HFFc6 (cell line): ENCODE data around the gene COX4I1. TPM values are rescaled to one million over a fixed set of nuclear protein-coding genes. Genes with fewer than 3 reads are reported as not detected.

Experiments
- DNase-seq: peaks from one replicate; pipeline ENCODE4 v3.0.0-alpha.2; 2018
- H3K27ac Mint-ChIP-seq: 2 replicates; pipeline ENCODE4 v1.8.0; 2020; ENCODE audit warnings: mild to moderate bottlenecking, mixed read lengths
- H3K27me3 Mint-ChIP-seq: 2 replicates; pipeline ENCODE4 v1.8.0; 2021; ENCODE audit warnings: mild to moderate bottlenecking, moderate library complexity, mixed read lengths; ENCODE audit not compliant: insufficient read depth
- H3K36me3 Mint-ChIP-seq: 2 replicates; pipeline ENCODE4 v1.8.0; 2021; ENCODE audit warnings: low read depth, mixed read lengths
- H3K4me1 Mint-ChIP-seq: 2 replicates; pipeline ENCODE4 v1.8.0; 2020; ENCODE audit warnings: low read depth, mixed read lengths
- H3K4me3 Mint-ChIP-seq: 2 replicates; pipeline ENCODE4 v1.8.0; 2020; ENCODE audit warnings: mild to moderate bottlenecking, moderate library complexity, mixed read lengths
- H3K9me3 Mint-ChIP-seq: 2 replicates; pipeline ENCODE4 v1.8.0; 2020; ENCODE audit warnings: mild to moderate bottlenecking, mixed read lengths
- total RNA-seq, 6 experiments: library from RNA; stranded (reverse); fragmentation: NEBNext Ultra II Directional; extraction: Animal tissue kit (Norgen Biotek cat#: 25700); gene quantifications; 2 replicates in 1 of 6; 3 replicates in 5 of 6; pipeline ENCODE4 v1.2.3, GENCODE V29; 2021
- TF ChIP-seq, protein P1 (sequence below): fragments of 200-600 bp; sonication (generic); IDR thresholded peaks from 2 replicates; pipeline ENCODE4 v1.5.0; 2021; ENCODE audit warnings: antibody characterized with exemption, mild to moderate bottlenecking

The COX4I1 gene
- total RNA-seq, 6 experiments from 2014 or later = 427 to 518 (median 497) TPM

DNA sequence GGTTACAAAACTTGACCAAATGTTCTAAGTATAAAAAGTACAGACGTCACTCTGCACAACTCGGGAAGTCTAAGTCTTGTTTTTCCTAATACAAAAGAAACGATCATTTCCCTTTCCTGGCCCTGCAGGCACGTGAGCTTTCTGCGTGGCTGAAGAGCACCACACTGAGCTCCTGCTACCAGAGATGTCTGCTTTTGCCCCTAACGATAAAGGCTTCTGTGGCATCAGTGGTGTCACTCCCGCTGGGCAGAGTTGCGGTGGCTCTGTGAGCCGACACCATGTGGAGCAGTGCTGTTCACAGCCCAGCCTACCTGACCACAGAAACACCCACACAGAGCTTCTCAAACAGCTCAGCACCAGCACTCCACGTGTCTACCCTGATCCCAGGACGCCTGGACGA, 20.6 kb upstream of the COX4I1 start:
- H3K4me1 Mint-ChIP-seq = peaks cover 31% of the 10 kb centered on the region

DNA sequence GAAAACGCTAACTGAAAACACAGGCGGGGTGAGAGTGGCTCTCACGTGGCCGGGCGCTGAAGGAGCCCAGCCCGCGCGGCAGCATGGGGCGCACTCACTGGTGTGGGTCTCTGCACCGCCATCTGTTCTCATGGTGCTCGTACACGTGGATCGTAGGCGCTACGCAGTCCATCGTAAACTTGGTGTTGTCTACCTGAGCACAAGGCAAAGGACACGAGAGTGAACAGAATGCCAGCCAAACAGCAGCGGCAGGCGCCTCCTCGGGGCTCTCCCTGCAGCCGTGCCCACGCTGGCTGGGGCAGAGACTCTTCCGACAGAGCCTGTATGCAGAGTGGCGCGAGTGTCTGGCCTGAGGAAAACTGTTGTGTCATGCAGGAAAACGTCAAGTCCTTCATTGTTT, 19.2 kb upstream of the COX4I1 start:
- peaks cover 33% of the 10 kb centered on the region; the same call in 1 of the 2 replicates for H3K36me3 Mint-ChIP-seq
- H3K27me3 Mint-ChIP-seq = peaks cover under 1% of the 10 kb centered on the region; the same call in 1 of the 2 replicates
- H3K9me3 Mint-ChIP-seq = no peaks in the 10 kb centered on the region
- H3K27ac Mint-ChIP-seq = no peak overlapping the region
- H3K4me3 Mint-ChIP-seq = no peak overlapping the region
- peaks cover 31% of the 10 kb centered on the region for H3K4me1 Mint-ChIP-seq
- no peak for DNase-seq
- TF ChIP-seq, protein P1, sequence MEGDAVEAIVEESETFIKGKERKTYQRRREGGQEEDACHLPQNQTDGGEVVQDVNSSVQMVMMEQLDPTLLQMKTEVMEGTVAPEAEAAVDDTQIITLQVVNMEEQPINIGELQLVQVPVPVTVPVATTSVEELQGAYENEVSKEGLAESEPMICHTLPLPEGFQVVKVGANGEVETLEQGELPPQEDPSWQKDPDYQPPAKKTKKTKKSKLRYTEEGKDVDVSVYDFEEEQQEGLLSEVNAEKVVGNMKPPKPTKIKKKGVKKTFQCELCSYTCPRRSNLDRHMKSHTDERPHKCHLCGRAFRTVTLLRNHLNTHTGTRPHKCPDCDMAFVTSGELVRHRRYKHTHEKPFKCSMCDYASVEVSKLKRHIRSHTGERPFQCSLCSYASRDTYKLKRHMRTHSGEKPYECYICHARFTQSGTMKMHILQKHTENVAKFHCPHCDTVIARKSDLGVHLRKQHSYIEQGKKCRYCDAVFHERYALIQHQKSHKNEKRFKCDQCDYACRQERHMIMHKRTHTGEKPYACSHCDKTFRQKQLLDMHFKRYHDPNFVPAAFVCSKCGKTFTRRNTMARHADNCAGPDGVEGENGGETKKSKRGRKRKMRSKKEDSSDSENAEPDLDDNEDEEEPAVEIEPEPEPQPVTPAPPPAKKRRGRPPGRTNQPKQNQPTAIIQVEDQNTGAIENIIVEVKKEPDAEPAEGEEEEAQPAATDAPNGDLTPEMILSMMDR = no peak

More for the DNA sequence above, 20.6 kb upstream of the COX4I1 start:
- no peak overlapping the region for H3K27ac Mint-ChIP-seq
- no peak overlapping the region for H3K4me3 Mint-ChIP-seq
- TF ChIP-seq, protein P1 = no peak
- no peak for DNase-seq
- H3K9me3 Mint-ChIP-seq = no peaks in the 10 kb centered on the region
- H3K36me3 Mint-ChIP-seq = peaks cover 33% of the 10 kb centered on the region; the same call in 1 of the 2 replicates
- H3K27me3 Mint-ChIP-seq = peaks cover 1% of the 10 kb centered on the region; the same call in 1 of the 2 replicates

DNA sequence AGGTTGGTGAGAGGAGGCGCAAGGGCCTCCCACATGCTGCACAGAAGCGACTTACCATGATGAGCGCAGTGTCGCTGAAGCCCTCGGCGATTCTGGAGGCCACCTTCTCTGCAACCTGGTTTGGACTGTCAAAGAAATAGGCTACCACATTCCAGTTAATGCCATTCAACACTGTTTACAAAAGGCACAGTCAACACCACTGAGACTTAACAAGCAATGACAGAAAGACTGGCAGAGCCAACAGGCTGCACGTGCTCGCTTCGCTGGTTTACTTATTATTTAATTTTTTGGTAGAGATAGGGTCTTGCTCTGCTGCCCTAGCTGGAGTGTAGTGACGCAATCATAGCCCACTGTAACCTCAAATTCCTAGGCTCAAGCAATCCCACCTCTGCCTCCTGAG, 18.3 kb upstream of the COX4I1 start:
- TF ChIP-seq, protein P1 = no peak
- no peak for DNase-seq
- Mint-ChIP-seq H3K27ac (no peak overlapping the region), H3K27me3 (no peaks in the 10 kb centered on the region), H3K9me3 (no peaks in the 10 kb centered on the region), H3K36me3 (peaks cover 40% of the 10 kb centered on the region; the same call in 1 of the 2 replicates), H3K4me3 (no peak overlapping the region), H3K4me1 (peaks cover 39% of the 10 kb centered on the region)

DNA sequence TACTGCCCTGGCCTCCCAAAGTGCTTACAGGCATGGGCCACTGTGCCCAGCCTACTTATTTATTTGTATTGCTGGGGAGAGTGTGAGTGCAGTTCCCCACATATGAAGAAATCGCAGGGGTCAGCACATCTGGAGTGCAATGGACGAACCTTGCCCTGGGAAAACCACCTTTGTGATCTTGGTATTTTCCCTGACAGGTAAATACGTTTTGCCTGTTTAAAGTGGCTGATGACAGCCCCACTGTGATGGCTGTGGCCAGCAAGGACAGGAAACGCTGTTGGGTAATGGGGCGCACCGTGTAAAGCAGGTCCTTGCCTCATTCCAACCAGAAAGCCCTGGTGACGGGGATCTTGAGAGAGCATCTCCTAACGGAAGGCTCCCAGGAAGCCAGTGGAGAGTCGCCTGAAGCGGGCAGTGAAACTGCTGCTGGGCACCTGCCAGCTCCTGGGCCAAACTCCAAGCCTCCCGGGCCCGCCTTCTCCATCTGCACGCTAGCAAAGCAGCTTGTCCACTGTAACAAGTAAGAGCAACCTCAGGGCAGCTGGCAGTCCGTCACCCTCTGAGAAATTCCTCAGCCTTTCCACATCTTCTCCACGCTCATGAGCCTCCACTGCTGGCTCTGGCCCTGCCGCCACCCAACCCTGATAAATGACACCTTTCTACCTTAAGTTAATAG, 17.7 kb upstream of the COX4I1 start:
- DNase-seq = no peak
- Mint-ChIP-seq H3K36me3 (peaks cover 36% of the 10 kb centered on the region; the same call in 1 of the 2 replicates), H3K27me3 (no peaks in the 10 kb centered on the region), H3K27ac (no peak overlapping the region), H3K9me3 (no peaks in the 10 kb centered on the region), H3K4me3 (no peak overlapping the region), H3K4me1 (peaks cover 45% of the 10 kb centered on the region)
- TF ChIP-seq, protein P1 = no peak

DNA sequence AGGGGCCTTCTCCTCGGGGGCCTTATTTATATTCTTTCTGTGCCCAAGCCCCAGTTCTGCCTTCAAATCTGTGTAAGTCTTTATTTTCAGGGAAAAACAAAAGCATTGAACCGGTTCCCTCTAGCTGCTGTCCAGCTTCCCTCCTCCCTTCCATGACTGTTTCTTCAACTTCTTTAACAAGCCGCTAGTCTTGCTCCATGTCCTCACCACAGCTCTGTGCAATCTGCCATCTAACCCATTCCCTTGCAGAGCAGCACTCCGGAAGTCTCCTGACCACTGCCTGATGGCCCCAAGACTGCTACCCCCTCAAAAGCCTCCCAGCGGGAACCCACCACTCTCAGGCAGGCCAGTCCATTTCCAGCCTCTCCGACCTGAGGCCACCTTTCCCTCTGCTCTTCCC, 17.0 kb upstream of the COX4I1 start:
- DNase-seq = no peak

More for the DNA sequence above, 17.0 kb upstream of the COX4I1 start:
- Mint-ChIP-seq H3K9me3 (no peaks in the 10 kb centered on the region), H3K27ac (no peak overlapping the region; the same call in 1 of the 2 replicates), H3K4me1 (peaks cover 43% of the 10 kb centered on the region), H3K27me3 (no peaks in the 10 kb centered on the region), H3K4me3 (no peak overlapping the region), H3K36me3 (peaks cover 35% of the 10 kb centered on the region; the same call in 1 of the 2 replicates)
- TF ChIP-seq, protein P1 = no peak
